HepG2 (cell line): ENCODE results near the gene PLIN4. TPM values are rescaled to one million over a fixed set of nuclear protein-coding genes. Genes with fewer than 3 reads are reported as not detected.

Source experiments
- CREB3 ChIP-seq: sonication (generic); formaldehyde crosslinking; IDR thresholded peaks from 2 replicates; pipeline ENCODE4 v1.5.0; 2020; ENCODE audit warnings: missing genetic modification reagents
- CREM ChIP-seq, 2 experiments: sonication (generic) in 1 of 2; formaldehyde crosslinking in 1 of 2; IDR thresholded peaks; 2 replicates each; pipeline versions ENCODE4 v1.4.0 to v1.6.1; 2016 to 2020; ENCODE audit warnings: antibody characterized with exemption in 1 of 2, mild to moderate bottlenecking in 1 of 2, missing genetic modification reagents in 1 of 2
- FOSL2 ChIP-seq: sonication (generic); formaldehyde crosslinking; IDR thresholded peaks from 2 replicates; pipeline ENCODE4 v1.4.0; 2020; ENCODE audit warnings: missing genetic modification reagents
- HES4 ChIP-seq: sonication (generic); formaldehyde crosslinking; IDR thresholded peaks from 2 replicates; pipeline ENCODE4 v1.9.0; 2021; ENCODE audit warnings: mild to moderate bottlenecking, missing genetic modification reagents, borderline replicate concordance
- HOXA9 ChIP-seq: sonication (generic); formaldehyde crosslinking; IDR thresholded peaks from 2 replicates; pipeline ENCODE4 v1.8.1; 2022; ENCODE audit warnings: missing genetic modification reagents, mild to moderate bottlenecking, moderate library complexity, borderline replicate concordance
- KDM4B ChIP-seq: sonication (generic); formaldehyde crosslinking; IDR thresholded peaks from 2 replicates; pipeline ENCODE4 v1.4.0; 2020; ENCODE audit warnings: missing genetic modification reagents
- KLF12 ChIP-seq: sonication (generic); formaldehyde crosslinking; IDR thresholded peaks from 2 replicates; pipeline ENCODE4 v1.4.0; 2020; ENCODE audit warnings: missing genetic modification reagents, borderline replicate concordance
- KMT2B ChIP-seq: IDR thresholded peaks from 2 replicates; pipeline ENCODE4 v1.6.1; 2016; ENCODE audit warnings: missing genetic modification reagents, missing compliant biosample characterization
- MED8 ChIP-seq: sonication (generic); formaldehyde crosslinking; IDR thresholded peaks from 2 replicates; pipeline ENCODE4 v1.8.1; 2023; ENCODE audit warnings: mild to moderate bottlenecking, missing genetic modification reagents; ENCODE audit not compliant: insufficient replicate concordance
- MIER3 ChIP-seq: IDR thresholded peaks from 2 replicates; pipeline ENCODE4 v1.6.1; 2016; ENCODE audit warnings: missing compliant biosample characterization, borderline replicate concordance
- MYNN ChIP-seq: sonication (generic); formaldehyde crosslinking; IDR thresholded peaks from 2 replicates; pipeline ENCODE4 v1.4.0; 2020; ENCODE audit warnings: mild to moderate bottlenecking, low read depth, missing genetic modification reagents
- NCOA2 ChIP-seq: sonication (generic); formaldehyde crosslinking; IDR thresholded peaks from 2 replicates; pipeline ENCODE4 v1.8.0; 2022; ENCODE audit warnings: inconsistent platforms
- RFX3 ChIP-seq: IDR thresholded peaks from 2 replicates; pipeline ENCODE4 v1.6.1; 2016; ENCODE audit warnings: missing biosample characterization, missing genetic modification reagents
- SMAD9 ChIP-seq: sonication (generic); formaldehyde crosslinking; IDR thresholded peaks from 2 replicates; pipeline ENCODE4 v1.5.1; 2020; ENCODE audit warnings: mild to moderate bottlenecking, missing genetic modification reagents
- TBX3 ChIP-seq: fragments of 450-650 bp; IDR thresholded peaks from 2 replicates; pipeline ENCODE4 v1.6.1; 2017; ENCODE audit warnings: antibody characterized with exemption, mild to moderate bottlenecking, inconsistent platforms, borderline replicate concordance
- TGIF2 ChIP-seq: IDR thresholded peaks from 2 replicates; pipeline ENCODE4 v1.6.1; 2016; ENCODE audit warnings: control low read depth, missing compliant biosample characterization
- ZNF124 ChIP-seq: sonication (generic); formaldehyde crosslinking; IDR thresholded peaks from 2 replicates; pipeline ENCODE4 v1.4.0; 2020; ENCODE audit warnings: missing genetic modification reagents
- ZNF180 ChIP-seq: sonication (generic); formaldehyde crosslinking; IDR thresholded peaks from 2 replicates; pipeline ENCODE4 v1.4.0; 2020; ENCODE audit warnings: low read depth, missing genetic modification reagents, borderline replicate concordance
- ZNF292 ChIP-seq: sonication (generic); formaldehyde crosslinking; IDR thresholded peaks from 2 replicates; pipeline ENCODE4 v1.8.1; 2022; ENCODE audit warnings: mild to moderate bottlenecking, low read depth, missing genetic modification reagents, borderline replicate concordance
- ZNF335 ChIP-seq: sonication (generic); formaldehyde crosslinking; IDR thresholded peaks from 2 replicates; pipeline ENCODE4 v1.4.0; 2020; ENCODE audit warnings: missing genetic modification reagents
- ZNF546 ChIP-seq: sonication (generic); formaldehyde crosslinking; conservative IDR thresholded peaks from 2 replicates; pipeline ENCODE4 v1.8.1; 2023; ENCODE audit warnings: mild to moderate bottlenecking, missing genetic modification reagents
- ZNF563 ChIP-seq: sonication (generic); formaldehyde crosslinking; IDR thresholded peaks from 2 replicates; pipeline ENCODE4 v1.8.0; 2022; ENCODE audit warnings: mild to moderate bottlenecking, moderate library complexity, missing genetic modification reagents
- ZNF567 ChIP-seq: sonication (generic); formaldehyde crosslinking; IDR thresholded peaks from 2 replicates; pipeline ENCODE4 v1.8.1; 2023; ENCODE audit warnings: mild to moderate bottlenecking, missing genetic modification reagents, borderline replicate concordance
- ZNF766 ChIP-seq: sonication (generic); formaldehyde crosslinking; IDR thresholded peaks from 2 replicates; pipeline ENCODE4 v1.5.0; 2020; ENCODE audit warnings: missing genetic modification reagents, borderline replicate concordance
- ZNF878 ChIP-seq: sonication (generic); formaldehyde crosslinking; IDR thresholded peaks from 2 replicates; pipeline ENCODE4 v1.8.1; 2023; ENCODE audit warnings: mild to moderate bottlenecking, missing genetic modification reagents, moderate library complexity
- ZZZ3 ChIP-seq: sonication (generic); formaldehyde crosslinking; IDR thresholded peaks from 2 replicates; pipeline ENCODE4 v1.4.0; 2020; ENCODE audit warnings: missing genetic modification reagents, mild to moderate bottlenecking, borderline replicate concordance
- polyA plus RNA-seq, 8 experiments: library from polyadenylated mRNA; depleted of rRNA in 3 of 8; stranded (reverse) in 7 of 8; unstranded in 1 of 8; fragments of >200 nt; fragmentation: Illumina TruSeq in 4 of 8; extraction: Trizol in 4 of 8; gene quantifications; 2 replicates each; pipeline versions ENCODE4 v1.2.1 to v1.2.3, GENCODE V29; 2011 to 2016; ENCODE audit warnings: low read depth in 4 of 8, missing spikeins in 1 of 8, mixed read lengths in 1 of 8; ENCODE audit not compliant: insufficient read depth in 1 of 8
- total RNA-seq, 5 experiments: library from RNA; depleted of rRNA; stranded (reverse); fragments of >200 nt; fragmentation: Illumina TruSeq; extraction: Trizol; gene quantifications; 2 replicates each; pipeline ENCODE4 v1.2.3, GENCODE V29; 2016; ENCODE audit warnings: low read depth in 1 of 5
- TF ChIP-seq, protein P1 (sequence below): IDR thresholded peaks from 2 replicates; pipeline ENCODE4 v1.6.1; 2016
- TF ChIP-seq, protein P2 (sequence below): sonication (generic); formaldehyde crosslinking; IDR thresholded peaks from 2 replicates; pipeline ENCODE4 v1.4.0; 2020; ENCODE audit warnings: low read depth, mild to moderate bottlenecking, missing genetic modification reagents

PLIN4 gene
- total and polyA plus RNA-seq, 2 of the 13 experiments (the other 11 are each of a cell fraction or from before 2014, with no cell fraction given) = 1.1 to 1.3 TPM

- TF ChIP-seq, protein P1, sequence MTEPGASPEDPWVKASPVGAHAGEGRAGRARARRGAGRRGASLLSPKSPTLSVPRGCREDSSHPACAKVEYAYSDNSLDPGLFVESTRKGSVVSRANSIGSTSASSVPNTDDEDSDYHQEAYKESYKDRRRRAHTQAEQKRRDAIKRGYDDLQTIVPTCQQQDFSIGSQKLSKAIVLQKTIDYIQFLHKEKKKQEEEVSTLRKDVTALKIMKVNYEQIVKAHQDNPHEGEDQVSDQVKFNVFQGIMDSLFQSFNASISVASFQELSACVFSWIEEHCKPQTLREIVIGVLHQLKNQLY (CRISPR knock-in tag) = peak; percentile 92
- TF ChIP-seq ZNF878 = no peak
- TF ChIP-seq ZNF567 (CRISPR knock-in tag) = no peak
- TF ChIP-seq ZZZ3 = no peak
- TF ChIP-seq FOSL2 (CRISPR knock-in tag) = peak; percentile 22; the same call in 1 of the 2 replicates
- TF ChIP-seq ZNF124 (CRISPR knock-in tag) = 0 out of 2 replicates have a peak, but pooled peaks have one; percentile 47
- TF ChIP-seq MYNN (CRISPR knock-in tag) = no peak
- TF ChIP-seq KMT2B (CRISPR knock-in tag) = no peak
- TF ChIP-seq ZNF766 (CRISPR knock-in tag) = no peak; the same call in 1 of the 2 replicates
- TF ChIP-seq ZNF180 (CRISPR knock-in tag) = no peak
- peak; percentile 32; the same call in 1 of the 2 replicates for TF ChIP-seq TBX3
- peak; percentile 89 for TF ChIP-seq HES4 (CRISPR knock-in tag)
- TF ChIP-seq HOXA9 (CRISPR knock-in tag) = no peak
- no peak for TF ChIP-seq CREM (IDR thresholded peaks at IDR 0.05)
- no peak for TF ChIP-seq CREM (CRISPR knock-in tag; IDR thresholded peaks at IDR 0.05)
- TF ChIP-seq SMAD9 (CRISPR knock-in tag) = no peak; the same call in 1 of the 2 replicates
- TF ChIP-seq ZNF563 = peak; percentile 90; the same call in 1 of the 2 replicates
- TF ChIP-seq MIER3 = peak; percentile 77; the same call in 1 of the 2 replicates
- peak; percentile 95 for TF ChIP-seq ZNF546 (CRISPR knock-in tag)
- TF ChIP-seq ZNF292 (CRISPR knock-in tag) = no peak; the same call in 1 of the 2 replicates
- peak; percentile 71; the same call in 1 of the 2 replicates for TF ChIP-seq KDM4B (CRISPR knock-in tag)
- TF ChIP-seq MED8 (CRISPR knock-in tag) = no peak
- 0 out of 2 replicates have a peak, but pooled peaks have one; percentile 38 for TF ChIP-seq ZNF335 (CRISPR knock-in tag)
- no peak for TF ChIP-seq RFX3 (CRISPR knock-in tag)
- TF ChIP-seq TGIF2 (CRISPR knock-in tag) = peak; percentile 80; the same call in 1 of the 2 replicates
- TF ChIP-seq KLF12 (CRISPR knock-in tag) = peak; percentile 91; the same call in 1 of the 2 replicates
- no peak for TF ChIP-seq CREB3 (CRISPR knock-in tag)
- peak; percentile 65 for TF ChIP-seq NCOA2
- TF ChIP-seq, protein P2, sequence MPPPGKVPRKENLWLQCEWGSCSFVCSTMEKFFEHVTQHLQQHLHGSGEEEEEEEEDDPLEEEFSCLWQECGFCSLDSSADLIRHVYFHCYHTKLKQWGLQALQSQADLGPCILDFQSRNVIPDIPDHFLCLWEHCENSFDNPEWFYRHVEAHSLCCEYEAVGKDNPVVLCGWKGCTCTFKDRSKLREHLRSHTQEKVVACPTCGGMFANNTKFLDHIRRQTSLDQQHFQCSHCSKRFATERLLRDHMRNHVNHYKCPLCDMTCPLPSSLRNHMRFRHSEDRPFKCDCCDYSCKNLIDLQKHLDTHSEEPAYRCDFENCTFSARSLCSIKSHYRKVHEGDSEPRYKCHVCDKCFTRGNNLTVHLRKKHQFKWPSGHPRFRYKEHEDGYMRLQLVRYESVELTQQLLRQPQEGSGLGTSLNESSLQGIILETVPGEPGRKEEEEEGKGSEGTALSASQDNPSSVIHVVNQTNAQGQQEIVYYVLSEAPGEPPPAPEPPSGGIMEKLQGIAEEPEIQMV (CRISPR knock-in tag) = no peak; the same call in 1 of the 2 replicates
Observed at GRCh38 chr19:4531562-4532165, 13.4 kb upstream of the PLIN4 start (continued).
